CD4-positive, alpha-beta T cell treated with Interferon gamma for 1 hour (primary cell): ENCODE measurements around the gene FGD2.
"Not testable (repeated sequence)": the region's sequence is repeated elsewhere in the genome, so short reads cannot be mapped to it uniquely, and the experiment has no call there.

ENCODE experiments used
- DNase-seq: peaks from one replicate; pipeline ENCODE4 v3.0.0-alpha.2; 2020

Gene FGD2

DNA sequence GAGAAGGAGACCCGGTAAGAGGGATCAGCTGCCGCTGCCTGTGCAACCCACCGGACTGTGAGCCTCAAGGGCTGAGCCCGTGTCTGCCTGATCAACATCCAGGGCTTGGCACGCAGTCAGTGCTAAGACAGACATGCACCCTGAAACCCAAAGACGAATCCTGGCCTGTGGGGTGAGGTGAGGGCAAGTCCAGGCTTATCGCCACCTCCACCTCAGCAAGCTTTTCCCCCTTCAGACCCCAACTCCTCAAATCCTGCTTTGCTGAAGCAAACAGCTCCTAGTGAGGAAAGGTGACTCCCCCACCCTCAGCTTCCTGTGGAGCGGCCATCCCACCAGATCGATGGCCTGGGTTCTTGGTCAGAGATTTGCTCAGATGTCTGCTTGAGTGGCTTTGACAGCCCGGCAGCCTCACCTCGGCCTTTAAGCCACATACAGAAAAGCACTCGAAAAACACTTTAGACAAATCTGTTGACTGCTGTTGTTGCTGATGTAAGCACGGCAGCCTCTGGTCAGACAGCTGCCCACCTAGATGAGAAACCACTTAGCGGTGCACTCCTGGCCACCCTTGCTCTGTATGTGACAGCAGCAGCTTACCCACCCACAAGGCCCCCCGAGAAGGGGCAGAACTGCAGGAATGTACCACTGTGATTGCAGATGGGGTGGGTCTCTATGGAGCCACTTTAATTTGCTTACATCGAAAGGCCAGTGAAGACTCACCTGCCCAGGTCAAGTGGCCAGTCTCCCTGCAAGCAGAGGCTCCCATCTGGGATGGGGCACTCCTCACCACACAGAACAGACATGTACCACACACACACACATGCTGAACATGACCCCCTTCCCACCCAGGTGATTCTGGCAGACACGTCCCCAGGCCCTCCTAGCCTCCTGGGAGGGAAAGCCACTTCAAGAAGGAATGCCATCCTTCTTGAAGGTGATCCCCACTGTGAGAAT, 34.3 kb upstream of the FGD2 start:
- no peak for DNase-seq

DNA sequence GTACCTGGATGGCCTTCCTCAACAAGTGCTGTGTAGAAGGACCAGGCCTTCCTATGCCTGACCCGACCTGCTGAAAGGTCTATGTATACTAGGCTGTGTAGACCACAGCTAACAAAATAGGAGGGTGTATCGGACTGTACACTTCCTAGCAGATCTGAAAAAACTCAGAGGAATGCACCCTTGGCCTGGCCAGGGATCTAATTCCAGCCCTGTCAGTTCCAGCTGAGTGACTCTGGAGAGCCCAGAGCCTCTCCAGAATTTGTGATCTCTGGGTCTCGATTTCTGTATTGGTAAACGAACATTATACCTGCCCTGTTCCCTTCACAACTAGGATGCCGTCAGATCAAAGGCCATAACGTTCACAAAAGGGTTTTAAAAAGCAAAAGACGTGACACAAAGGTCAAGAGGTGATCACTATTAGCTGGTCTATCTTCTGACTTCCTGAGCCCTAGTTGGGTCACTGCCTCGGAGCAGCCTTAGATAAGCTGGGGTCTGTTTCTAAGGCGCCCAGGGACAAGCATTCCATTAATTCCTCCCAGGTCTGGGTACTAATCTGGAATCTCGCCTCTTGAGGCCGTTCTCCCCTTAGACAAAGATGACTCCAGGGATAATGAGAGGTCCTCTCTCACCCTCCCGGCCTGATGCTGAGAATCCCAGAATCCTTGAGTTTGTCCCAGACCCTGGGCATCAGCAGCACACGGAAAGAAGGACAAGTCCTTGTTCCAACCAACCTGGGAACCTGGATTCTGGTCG, 33.4 kb upstream of the FGD2 start:
- DNase-seq: no peak

DNA sequence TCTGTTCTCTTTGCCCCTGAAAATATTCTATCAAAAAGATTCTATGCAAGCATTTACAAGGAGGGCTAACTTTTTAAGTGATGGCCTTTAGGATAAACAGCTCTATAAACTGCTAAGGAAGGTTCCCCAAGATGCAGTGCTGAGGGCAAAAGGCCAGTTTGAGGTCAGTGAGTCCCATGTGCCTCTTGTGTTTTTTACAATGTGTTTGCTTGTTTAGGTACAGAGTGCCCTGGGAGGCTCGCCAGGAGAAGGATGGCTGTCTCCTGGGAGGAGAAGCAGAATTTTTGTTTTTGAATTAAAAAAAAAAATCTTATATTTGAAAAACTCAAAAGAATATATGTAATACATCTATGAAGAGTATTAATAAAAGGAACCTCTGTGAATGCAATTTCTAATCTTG, 32.3 kb upstream of the FGD2 start:
- DNase-seq: no peak

DNA sequence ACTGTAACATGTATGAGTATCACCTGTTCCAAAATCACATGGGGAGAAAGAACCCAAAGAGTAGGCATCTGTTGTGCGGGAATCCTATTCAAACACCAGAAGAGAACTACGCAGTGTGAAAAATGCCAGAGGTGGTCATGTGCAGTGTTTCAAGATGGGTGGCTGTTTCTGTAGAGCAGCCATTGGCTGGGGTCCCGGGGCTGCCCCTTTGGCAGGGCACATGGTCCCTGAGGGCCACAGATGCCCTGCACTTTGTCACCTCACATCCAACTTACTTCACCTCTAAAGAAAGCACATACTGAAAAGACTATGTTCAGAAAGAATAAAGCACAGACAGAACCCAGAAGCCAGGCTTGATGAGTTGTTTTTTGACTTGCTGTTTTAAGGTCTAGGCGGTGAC, 31.8 kb upstream of the FGD2 start:
- DNase-seq: no peak

DNA sequence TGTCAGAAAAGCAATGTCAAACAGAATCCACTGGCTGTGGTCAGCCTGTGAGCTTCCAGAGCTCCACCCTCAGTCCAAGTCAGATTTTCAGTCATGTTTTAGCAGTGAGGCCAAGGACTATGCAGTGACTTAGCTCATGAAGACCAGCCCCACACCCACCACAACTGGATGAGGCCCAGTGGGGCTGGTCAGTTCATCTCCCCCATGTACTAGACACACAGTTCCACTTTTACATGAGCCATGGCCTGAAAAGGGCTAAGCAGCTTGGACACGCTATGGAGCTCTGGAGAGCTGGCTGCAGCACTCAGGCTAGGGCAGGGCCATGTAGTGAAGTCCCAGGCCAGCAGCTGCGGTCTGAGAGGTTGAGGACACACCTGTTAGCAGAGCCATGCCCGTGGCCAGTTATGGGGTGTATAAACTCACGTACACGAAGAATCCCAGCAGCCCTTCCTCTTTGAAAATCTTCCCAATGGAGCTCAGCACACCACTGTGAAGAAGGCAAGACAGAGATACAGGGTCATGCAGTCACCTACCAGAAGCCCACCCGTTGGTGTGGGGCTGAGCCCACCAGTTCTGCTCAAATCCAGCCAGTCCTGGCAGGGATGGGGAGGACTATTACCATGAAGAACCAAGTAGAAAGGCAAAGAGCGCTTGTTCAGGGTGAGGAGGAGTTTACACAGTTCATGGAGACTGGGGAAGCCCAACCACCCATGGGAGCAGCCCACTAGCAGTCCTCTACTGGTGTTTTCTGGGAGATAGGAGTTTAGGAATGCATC, 30.0 kb upstream of the FGD2 start:
- no peak for DNase-seq

DNA sequence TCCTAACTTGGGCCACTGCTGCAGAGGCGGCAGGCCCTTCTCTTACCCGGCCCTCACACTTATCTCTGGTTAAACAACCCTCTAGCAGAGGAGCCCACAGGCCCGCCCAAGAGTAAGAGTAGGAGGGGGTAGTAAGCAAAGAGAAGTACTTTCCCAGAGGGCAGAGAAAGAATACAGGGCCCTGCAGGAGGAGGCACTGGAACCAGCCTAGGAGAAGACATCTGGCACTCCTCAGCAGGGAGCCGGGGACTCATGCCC, 29.5 kb upstream of the FGD2 start:
- DNase-seq: no peak

DNA sequence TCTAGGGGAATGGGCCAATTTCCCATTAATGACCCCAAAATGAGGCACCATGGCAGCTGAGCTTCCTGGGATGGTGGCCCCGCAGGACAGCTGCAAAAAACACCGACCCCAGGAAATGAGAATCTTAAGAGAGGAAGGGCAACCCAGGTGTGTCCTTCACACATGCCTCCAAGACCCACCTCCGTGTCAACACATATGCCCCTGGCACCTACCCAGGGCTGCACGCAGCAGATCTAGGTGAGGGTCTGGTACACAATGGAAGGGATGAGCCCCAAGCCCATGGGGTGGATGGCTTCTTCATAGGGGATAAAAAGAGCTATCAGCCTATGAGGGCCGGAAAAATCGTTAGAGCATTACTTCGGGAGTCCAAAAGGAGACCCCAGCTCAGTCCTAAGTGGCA, 28.9 kb upstream of the FGD2 start:
- DNase-seq: no peak

DNA sequence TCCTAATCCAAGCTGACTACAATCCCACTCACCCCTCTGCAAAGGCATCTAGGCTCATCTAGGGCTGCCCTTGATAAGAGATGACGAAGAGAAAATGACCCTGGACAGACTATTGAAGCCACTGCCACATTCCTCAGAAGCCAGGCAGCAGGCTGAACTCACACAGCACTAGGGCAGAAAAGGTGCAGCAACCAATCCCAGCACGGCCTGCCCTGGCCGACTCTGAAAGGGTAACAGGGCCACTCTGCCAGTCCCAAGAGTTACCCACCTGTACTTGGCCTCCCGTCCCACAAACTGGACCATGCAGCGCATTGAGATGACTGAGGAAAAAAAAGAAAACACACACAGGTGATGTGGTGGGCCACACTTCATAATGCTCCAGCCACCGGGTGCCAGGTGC, 28.5 kb upstream of the FGD2 start:
- DNase-seq: no peak

DNA sequence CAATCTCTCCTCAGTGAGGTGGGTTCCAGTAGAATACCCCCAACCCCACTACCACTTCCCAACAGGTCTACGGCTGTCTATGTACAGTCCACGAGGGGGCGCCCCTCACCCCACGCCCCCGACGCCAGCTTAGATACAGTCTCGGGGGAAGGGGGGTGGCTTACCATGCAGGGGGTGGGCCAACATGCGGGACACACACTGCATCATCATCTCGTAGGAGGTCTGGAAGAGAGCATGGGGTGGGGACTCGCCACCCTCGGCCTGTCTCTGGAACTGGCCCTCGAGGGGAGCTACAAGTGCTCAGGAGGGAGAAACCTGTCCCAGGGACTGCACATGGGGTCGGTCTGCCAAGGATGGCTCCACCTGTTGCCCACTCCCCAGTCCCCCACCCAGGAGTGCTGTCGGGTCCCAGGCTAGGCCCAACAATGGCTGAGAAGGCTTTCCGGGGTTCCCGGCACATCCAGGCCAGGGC, 27.9 kb upstream of the FGD2 start:
- no peak for DNase-seq

DNA sequence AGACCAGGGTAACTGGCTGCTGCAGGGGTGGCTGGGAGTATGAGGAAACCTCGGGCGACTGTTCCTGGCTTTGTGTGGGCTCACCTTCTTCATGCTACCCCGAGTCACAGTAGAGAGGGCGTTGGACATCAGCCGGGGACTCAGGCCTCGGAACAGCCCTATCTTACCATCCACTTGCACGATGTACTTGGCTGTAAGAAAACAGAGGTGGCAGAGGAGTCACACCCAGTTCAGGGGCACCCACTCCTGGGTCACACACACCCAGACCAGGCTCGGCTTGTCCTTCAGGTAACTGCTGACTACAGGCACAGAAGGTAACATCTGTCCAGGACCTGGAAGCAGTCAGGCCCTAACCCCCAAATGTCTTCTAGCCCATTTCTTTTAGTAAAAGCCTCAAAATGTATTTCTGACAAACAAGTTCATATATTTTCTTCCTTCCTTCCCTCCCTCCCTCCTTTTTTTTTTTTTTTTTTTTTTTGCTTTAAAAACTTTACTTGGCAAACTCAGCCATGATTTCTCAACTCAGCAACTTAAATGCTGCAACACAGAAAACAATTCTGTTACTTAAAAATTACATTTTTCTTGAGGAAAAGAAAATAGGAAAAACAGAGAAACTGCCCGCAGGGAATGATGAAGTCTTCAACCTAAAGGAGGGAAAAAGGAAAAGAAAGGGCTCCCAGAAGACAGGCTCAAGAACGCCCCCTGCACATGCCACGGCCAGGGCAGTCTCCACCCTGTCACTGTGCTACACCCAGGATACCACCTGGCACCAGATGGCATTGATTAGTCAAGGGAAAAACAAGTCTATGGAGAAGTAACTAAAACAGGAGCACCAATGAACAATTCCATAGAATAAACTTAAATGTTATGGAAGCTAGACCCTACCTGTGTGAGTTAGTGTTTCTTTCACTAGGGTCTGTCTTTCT, 26.8 kb upstream of the FGD2 start:
- no peak for DNase-seq

DNA sequence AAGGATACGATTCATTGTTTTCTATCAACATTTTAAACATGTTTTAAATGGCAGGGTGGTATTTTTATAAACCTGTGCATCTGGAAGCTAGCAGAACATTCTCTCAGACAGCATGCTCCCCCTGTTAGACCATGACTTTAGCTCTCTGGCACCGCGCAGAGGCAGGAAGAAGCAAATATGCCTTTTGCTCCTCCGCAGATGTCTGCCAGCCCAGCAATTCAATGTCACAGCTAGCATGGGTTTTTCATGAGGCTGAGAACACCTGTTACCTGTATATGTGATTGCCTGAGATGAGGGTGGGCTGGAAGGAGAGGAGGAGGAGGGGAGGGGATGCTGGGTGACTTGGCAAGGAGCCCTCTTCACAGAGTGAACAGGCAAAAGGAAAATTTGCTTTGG, 26.1 kb upstream of the FGD2 start:
- DNase-seq: peak; percentile 31

DNA sequence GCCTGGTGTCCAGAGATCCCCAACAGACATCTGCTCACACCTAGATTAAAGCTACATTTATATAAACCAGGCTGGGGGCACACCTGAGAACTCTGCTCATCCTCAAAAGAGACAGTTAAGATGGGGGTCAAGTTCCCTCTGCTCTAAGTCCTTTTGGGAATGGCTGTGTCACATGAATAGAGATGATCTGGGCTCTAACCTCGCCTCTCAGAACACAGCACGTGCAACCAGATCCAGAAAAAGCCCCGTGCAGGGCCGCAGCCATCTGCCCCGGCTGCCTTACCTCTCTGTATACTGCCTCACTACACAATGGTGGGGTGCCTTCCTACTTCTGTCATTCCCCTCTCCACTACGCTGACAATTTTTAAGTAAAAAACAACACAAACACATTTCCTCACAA, 25.3 kb upstream of the FGD2 start:
- no peak for DNase-seq

DNA sequence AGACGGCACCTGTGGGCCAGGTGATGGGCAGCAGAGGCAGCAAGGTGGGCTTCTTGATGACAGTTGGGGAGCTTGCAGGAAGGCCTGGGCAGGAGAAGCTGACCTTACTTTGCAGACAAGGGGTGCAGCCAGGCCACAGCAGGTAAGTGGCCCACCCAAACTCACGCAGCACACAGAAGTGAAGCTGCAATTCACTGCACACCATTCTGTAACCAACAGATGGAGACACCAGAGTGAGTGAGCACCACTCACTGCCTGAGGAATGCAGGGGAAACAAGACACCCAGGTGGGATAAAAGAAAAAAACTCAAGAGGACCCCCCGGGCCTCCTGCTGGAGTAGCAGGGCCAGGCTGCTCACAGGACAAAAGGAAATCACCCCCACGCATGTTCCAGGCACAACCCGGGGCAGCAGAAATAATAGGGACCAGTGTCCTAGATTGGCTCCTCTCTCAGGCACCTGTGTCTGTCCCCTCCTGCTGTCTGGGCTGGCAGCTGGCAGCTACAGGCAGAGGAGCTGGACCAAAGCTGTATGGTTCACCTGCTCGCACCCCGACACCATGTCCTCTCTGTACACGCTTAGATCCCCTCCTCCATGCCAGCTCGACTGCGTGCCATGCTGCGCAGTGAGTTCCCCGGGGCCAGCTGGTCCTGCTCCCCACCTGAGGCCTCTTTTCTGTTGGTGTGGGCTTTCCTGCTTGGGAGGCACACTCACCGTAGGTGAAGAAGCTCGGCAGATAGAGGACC, 24.4 kb upstream of the FGD2 start:
- DNase-seq: no peak

DNA sequence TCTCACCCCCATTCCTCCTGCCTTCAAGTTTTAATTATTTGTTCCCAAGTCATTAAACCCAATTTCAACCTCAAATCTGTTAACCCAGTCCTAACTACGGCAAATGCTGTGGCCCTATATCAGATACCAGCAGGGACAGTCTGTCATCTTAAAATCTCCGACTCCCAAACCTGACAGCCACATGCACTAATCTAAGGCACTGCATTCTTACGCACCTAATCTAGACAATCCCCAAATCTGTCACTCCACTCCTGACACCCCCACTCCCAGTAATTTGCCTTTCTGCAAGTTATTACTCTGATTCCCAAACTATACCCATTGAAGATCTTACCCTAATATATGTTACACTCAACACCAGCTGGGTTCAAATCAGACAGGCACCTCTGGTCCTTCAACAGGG, 21.9 kb upstream of the FGD2 start:
- DNase-seq: no peak

DNA sequence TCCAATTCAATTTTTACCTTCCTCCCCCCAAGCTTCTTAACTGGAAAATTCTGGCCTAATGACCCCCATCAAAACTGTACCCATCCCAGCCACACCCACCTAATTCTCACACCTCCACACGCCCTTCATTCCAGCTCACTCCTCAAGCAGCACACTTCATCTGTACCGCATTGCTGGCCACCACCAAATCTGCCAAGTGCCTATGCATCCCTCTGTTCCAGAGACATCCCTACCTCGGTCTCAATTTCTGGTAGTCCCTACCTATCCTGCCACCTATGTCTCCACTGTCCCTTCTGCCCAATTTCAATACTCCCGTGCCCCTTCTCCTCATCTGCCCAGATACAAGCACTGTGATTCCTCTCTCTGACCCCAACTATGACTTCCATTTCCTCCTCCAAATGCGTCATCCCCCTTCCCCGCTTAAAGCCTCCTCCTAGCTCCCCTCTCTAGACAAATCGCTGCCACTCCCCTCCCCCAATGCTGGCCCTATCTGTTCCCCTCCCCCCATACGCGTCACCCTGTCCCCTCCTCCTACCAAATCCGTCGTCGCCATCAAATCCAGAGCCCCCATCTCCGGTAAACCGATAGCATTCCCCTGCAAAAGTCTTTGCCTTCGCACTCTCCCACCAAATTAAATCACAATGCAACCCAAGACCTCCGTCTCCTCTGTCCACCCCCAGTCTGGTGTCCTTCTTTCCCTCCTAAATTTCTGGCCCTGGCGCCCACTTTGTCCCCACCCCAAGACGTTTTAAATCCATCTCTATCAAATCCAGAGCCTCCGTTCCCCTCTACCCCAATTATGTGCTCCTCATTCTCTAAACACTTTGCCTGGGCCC, 20.7 kb upstream of the FGD2 start:
- peak; percentile 79 for DNase-seq

DNA sequence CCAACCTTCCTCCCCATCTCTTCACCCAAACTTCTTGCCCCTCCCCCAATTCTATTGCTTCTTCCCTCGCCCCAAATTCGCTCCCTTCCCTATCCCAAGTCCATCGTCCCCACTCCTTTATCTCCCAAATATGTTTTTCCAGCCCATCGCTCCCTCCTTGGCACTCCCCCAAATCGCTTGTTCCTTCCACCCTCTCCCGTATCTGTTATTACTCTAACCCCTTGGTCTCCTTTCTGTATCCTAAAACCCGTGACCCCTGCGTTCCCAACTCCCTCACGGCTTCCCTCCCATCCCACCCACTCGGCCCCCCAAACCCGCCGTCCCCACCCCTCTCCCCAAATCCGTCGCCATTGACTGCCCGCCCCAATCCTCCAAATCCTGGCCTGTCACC, 20.0 kb upstream of the FGD2 start:
- no peak for DNase-seq

DNA sequence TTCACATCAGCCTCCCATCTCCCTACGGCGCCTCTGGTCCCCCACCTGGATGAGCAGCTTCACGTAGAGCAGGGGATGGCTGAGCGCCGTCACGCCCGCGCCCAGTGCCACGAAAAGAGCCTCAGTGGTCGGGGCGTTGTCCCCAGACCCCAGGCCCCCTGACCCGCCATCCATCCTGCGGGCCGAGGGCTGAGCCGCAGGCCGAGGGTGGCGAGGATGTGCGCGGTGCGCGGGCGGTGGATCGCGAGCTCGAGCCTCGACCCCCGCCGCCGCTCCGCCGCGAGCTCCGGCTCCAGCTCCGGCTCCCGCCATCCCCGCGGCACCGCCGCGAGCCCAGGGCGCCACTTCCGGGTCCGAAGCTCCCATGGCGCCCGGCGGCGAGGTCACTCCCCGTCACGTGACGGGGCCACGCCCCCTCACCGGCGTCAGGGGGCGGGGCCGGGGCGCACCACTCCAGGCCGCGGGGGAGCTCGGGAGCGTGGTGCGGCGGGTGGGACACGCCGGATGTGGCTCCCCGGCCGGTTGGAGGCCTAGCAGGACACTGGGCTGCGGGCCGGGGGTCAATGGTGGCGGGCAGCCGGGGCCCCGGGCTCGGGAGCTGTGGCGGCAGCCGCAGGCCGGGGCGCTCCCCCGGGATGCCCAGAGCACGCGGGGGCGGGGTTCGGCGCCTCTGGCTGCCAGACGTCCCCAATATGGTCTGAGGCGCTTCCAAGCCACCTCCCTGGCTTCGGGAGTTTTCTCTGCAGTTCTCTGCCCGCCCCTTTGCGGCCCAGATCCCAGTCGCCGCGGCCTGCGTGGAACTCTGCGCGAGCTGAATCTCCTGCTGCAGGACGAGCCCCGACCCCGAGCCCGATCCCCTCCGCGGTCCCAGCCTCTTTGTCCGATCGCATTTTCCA, 19.4 kb upstream of the FGD2 start, which contains the start of gene MTCH1:
Gene MTCH1, minus strand, starts transcription at position 389 of the 896 bp plus-strand sequence. Its CDS starts 23 bp downstream, at position 366.
- DNase-seq: peak; percentile 85

DNA sequence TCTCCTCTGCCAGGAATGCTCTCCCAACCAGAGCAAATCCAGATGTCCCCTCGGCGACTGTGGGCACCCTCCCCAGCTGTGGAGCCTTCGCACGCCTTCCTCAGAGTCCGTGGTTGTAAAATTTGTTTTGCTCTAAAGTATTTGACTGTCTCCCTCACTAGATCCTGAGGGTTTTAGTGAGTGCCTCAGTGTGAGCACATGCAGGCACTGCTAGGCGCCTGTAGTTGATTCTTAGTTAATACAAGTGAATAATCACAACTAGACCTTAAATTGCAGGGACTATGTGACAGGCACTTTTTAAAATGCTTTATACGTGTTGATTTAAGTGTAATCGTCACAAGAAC, 18.8 kb upstream of the FGD2 start:
- no peak for DNase-seq

DNA sequence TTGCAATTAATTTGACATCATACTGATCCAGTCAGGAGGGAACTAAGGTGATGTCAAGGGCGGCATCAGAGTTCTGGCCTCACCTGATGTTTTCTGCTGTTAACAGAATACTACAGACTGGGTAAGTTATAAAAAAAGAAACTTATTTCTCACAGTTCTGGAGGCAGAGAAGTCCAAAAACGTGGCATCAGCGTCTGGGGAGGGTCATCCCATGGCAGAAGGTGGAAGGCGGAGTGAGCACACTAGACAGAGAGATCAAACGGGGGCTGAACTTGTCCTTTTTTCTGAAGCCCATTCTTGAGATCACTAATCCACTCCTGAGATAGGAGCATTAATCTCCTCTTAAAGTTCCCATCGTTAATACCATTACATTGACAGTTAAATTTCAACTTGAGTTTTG, 16.2 kb upstream of the FGD2 start:
- no peak for DNase-seq

DNA sequence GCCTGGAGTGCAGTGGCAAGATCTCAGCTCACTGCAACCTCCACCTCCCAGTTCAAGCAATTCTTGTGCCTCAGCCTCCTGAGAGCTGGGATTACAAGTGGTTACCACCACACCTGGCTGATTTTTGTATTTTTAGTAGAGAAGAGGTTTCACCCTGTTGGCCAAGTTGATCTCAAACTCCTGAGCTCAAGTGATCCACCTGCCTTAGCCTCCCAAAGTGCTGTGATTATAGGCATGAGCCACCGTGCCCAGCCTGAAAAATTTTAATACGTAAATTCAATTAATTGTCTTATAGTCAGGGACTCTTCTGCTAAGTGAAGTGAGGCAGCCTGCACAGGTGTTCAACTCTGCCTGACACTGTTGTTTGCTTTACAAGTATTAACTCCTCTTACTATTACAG, 15.1 kb upstream of the FGD2 start:
- DNase-seq: not testable (repeated sequence)
